HUDEP-2 (cell line): ENCODE data around the gene TRIM25.
"Not testable (repeated sequence)": the region's sequence is repeated elsewhere in the genome, so short reads cannot be mapped to it uniquely, and the experiment has no call there.

Experiments
- DNase-seq, 76 experiments: peaks; one replicate each; lab custom pipeline; 2025; ENCODE audit not compliant: unreplicated experiment in 76 of 76; lab: John Stamatoyannopoulos, UW

Gene TRIM25, protein sequence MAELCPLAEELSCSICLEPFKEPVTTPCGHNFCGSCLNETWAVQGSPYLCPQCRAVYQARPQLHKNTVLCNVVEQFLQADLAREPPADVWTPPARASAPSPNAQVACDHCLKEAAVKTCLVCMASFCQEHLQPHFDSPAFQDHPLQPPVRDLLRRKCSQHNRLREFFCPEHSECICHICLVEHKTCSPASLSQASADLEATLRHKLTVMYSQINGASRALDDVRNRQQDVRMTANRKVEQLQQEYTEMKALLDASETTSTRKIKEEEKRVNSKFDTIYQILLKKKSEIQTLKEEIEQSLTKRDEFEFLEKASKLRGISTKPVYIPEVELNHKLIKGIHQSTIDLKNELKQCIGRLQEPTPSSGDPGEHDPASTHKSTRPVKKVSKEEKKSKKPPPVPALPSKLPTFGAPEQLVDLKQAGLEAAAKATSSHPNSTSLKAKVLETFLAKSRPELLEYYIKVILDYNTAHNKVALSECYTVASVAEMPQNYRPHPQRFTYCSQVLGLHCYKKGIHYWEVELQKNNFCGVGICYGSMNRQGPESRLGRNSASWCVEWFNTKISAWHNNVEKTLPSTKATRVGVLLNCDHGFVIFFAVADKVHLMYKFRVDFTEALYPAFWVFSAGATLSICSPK

GRCh38 chr17:56913867-56914580 is at the start of gene TRIM25:
Gene TRIM25 (minus strand): TSS chr17:56914049. CDS start chr17:56913988, 61 bp downstream.
- peak in 75 of 76 experiments; percentile 27 to 96 (median 80) for DNase-seq

DNA sequence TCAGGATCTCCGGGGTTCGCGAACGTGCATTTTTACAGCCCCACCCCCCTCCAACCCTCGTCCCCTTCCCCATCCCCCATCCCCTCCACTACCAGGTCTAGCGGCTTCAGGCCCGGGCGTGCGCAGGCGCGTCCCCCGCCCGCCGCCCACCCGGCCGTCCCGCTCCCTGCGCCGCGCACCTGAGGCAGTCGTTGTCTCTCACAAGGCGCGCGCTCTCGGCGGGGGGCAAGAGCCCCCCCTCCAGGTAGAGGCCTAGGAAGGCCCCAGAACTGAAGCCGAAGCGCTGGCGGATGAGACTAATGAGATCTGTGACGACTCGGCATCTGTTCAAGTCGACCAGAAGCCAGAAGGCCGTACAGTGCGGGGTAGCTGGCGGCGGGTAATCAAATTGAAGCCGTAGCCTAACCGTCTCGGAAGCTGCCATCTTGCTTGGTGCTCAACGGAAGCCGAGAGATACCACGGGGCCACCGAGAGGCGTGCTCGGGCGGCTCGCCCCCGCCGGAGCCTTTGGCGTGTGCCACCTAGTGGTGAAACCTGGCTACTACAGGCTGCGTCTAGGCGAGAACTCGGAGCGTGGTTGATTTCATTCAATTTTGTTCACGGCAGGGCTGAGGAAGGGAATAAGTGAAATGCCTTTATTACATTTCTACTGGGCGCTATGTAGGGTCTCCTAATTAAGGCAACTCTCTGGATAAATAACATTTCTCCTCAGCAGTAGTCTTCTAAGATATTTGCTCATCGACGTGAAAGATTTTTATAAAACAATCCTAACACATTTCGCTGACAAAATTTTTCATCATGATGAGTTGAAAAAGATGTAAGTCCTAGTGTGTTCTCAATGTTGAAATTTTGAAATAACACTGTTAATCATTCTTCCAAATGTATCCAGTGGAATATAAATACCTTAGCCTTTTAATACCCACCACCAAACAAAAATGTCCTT is 47.0 kb upstream of the TRIM25 start, which contains the start of gene COIL:
Gene COIL, minus strand, starts transcription at position 455 of the 943 bp plus-strand sequence. Its CDS starts 31 bp downstream, at position 424.
- DNase-seq, result peak in 75 of 76 experiments; percentile 17 to 94 (median 83)

GRCh38 chr17:56956992-56957391 is 43.1 kb upstream of the TRIM25 start:
- DNase-seq, result no peak

DNA sequence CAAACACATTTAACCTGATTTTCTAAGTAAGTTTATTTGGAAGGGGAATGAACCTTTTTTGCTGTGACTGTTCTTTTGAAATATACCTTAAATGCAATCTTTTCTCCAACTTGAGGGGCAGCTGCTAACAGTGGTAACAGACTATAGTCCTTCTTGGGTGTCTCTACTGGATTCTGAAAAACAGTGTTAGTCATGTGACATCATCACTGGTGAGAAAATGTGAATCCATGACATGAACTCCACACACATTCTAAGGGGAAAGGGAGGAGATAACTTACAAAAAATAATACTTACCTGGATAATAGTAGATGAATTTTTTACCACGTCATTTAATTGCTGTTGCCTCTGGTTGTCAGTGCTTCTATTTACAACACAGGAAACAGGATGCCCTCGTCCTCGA is 35.7 kb upstream of the TRIM25 start:
- no peak for DNase-seq

GRCh38 chr17:56948491-56948890 is 34.6 kb upstream of the TRIM25 start:
- no peak for DNase-seq

- DNase-seq, result no peak
Measured at GRCh38 chr17:56947741-56948140, 33.9 kb upstream of the TRIM25 start.

GRCh38 chr17:56945938-56946505 is 32.2 kb upstream of the TRIM25 start:
- DNase-seq, result no peak

GRCh38 chr17:56943505-56944125 is 29.8 kb upstream of the TRIM25 start:
- DNase-seq, result no peak

- DNase-seq, result peak in 32 of 76 experiments; percentile 2 to 69 (median 42)
Measured at GRCh38 chr17:56939869-56940484, 26.1 kb upstream of the TRIM25 start.

DNA sequence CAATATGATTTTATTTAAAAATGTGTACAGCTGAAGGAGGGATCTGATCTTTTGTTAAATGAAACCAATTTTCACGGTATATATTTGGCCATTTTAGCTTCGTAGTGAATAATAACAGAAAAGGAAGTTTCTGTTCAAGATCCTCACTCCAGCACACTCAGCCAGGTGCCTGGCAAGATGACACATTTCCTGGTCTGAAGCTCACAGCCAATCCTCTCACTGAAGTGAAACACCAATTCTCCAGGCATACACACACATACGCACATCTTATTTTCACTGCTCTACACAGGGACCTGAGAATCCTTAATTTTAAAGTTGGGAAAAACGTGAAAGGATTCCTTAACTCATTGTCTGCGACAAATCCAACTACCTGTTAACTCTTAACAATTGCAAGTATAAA is 24.4 kb upstream of the TRIM25 start:
- DNase-seq, result not testable (repeated sequence)

- peak in 4 of 76 experiments; percentile 1 to 37 (median 16) for DNase-seq
Measured at GRCh38 chr17:56937687-56938086, 23.8 kb upstream of the TRIM25 start.

DNA sequence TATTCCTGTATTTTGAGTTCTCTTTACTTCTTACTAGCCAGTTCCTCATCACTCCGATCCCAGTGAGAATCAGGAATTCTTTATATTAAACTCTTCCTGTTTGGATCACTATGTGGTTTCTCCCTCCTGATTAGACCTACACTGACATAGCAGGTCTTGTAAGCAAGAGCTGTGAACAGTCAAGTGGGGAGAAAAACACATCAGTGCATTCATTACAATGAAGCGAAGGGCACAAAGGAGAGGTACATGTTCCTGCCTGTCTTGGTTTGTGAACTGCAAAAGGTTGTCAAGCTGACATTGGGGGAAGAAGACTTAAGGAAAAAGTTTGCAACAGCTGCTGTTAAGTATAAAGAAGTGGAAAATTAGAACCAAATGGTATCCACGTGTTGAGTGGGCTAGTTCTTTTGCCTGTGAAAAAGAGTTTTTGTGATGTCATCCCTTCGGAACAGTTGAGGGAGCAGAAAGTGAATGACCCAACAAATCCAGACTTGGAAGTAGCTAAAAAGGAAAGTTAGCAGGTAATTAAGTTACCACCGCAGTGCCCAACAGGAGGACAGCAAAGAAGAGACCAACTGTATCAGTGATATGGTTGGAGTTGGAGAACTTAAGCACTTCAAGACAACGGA is 23.0 kb upstream of the TRIM25 start:
- DNase-seq, result no peak

GRCh38 chr17:56935461-56935860 is 21.6 kb upstream of the TRIM25 start:
- no peak for DNase-seq

GRCh38 chr17:56934280-56934679 is 20.4 kb upstream of the TRIM25 start:
- DNase-seq, result no peak

GRCh38 chr17:56933868-56934267 is 20.0 kb upstream of the TRIM25 start:
- no peak for DNase-seq

- DNase-seq, result no peak
Measured at GRCh38 chr17:56933151-56933745, 19.4 kb upstream of the TRIM25 start.

- no peak for DNase-seq
Measured at GRCh38 chr17:56930739-56931337, 17.0 kb upstream of the TRIM25 start.
